Measurements from ENCODE around the gene FAM237B. TPM values are rescaled to one million over a fixed set of nuclear protein-coding genes. Genes with fewer than 3 reads are reported as not detected.
"Not testable (repeated sequence)": the region's sequence is repeated elsewhere in the genome, so short reads cannot be mapped to it uniquely, and the experiment has no call there.

Gene FAM237B
- total RNA-seq (2014; rRNA removed; shearing (Covaris generic)) (not detected in 2 replicates), total RNA-seq (2022) (not detected in 2 replicates), Bru-seq, nascent RNA (not detected), BruChase-seq, experiment 1, labeled RNA remaining after a 6-hour chase (not detected), BruChase-seq, experiment 2, labeled RNA remaining after a 2-hour chase (not detected)
- long read RNA-seq: 0 reads

- CTCF ChIA-PET (ENCODE audit: unreplicated experiment): no interaction called here
- Histone ChIP-seq H3K4me3 (ENCODE audit: low read depth, low read length, poor library complexity, severe bottlenecking) (no peak within 1 kb of the TSS), H4K20me1 (ENCODE audit: insufficient read depth, low read length) (no peaks in the 10 kb centered on the region), H3K27ac (ENCODE audit: low read depth, low read length, poor library complexity, severe bottlenecking) (no peak within 1 kb of the TSS), H3K9me3 (ENCODE audit: low read length) (no peaks in the 10 kb centered on the region), H3K79me2 (ENCODE audit: insufficient read depth, low read depth, low read length) (no peaks in the 10 kb centered on the region), H3K36me3 (ENCODE audit: insufficient read depth, low read length) (no peaks in the 10 kb centered on the region), H3K4me1 (ENCODE audit: insufficient read depth, low read length, poor library complexity, severe bottlenecking) (no peaks in the 10 kb centered on the region), H3K9me2 (ENCODE audit: insufficient read depth, low read length) (no peaks in the 10 kb centered on the region), H3K4me2 (ENCODE audit: low read length) (no peak within 1 kb of the TSS), H2AFZ (ENCODE audit: low read length) (no peak within 1 kb of the TSS)
- no TSS peak for BruUV-seq (replicated peaks)
- no peak for DNase-seq (ENCODE audit: low spot score)
- POLR2A ChIA-PET: interaction anchor here (0.7 kb wide), 1 partner anchor 99 kb away, joined by 3 read pairs; no protein-coding TSS in a partner anchor
- TF ChIP-seq CTCF (conservative IDR thresholded peaks at IDR 0.05; ENCODE audit: low read length) (no peak), EZH2phosphoT487 (IDR thresholded peaks at IDR 0.05; ENCODE audit: borderline replicate concordance, low read depth, low read length) (no peak)
- intact Hi-C loops (cut with micrococcal nuclease; ENCODE audit: unreplicated experiment): no loop called here
These were observed at the start of gene FAM237B for GRCh38 chr7:90320801-90321494. Gene FAM237B, minus strand, starts transcription at chr7:90321304. Its CDS starts 1,556 bp downstream, at chr7:90319748.

GRCh38 chr7:90351987-90352386, 30.9 kb upstream of the FAM237B start:
- TF ChIP-seq CTCF (conservative IDR thresholded peaks at IDR 0.05; ENCODE audit: low read length) (no peak), EZH2phosphoT487 (IDR thresholded peaks at IDR 0.05; ENCODE audit: borderline replicate concordance, low read depth, low read length) (no peak)
- peaks cover 73% of the 10 kb centered on the region for H3K79me2 ChIP-seq (ENCODE audit: insufficient read depth, low read depth, low read length)
- no peak overlapping the region for H2AFZ ChIP-seq (ENCODE audit: low read length)
- intact Hi-C loops (cut with micrococcal nuclease; ENCODE audit: unreplicated experiment): no loop called here
- H3K4me2 ChIP-seq (ENCODE audit: low read length): no peak overlapping the region
- H3K27ac ChIP-seq (ENCODE audit: low read depth, low read length, poor library complexity, severe bottlenecking): no peak overlapping the region
- no peak overlapping the region for H3K4me3 ChIP-seq (ENCODE audit: low read depth, low read length, poor library complexity, severe bottlenecking)
- no peaks in the 10 kb centered on the region for H3K9me2 ChIP-seq (ENCODE audit: insufficient read depth, low read length)
- DNase-seq (ENCODE audit: low spot score): no peak
- no peaks in the 10 kb centered on the region for H4K20me1 ChIP-seq (ENCODE audit: insufficient read depth, low read length)
- CTCF ChIA-PET (ENCODE audit: unreplicated experiment): no interaction called here
- H3K36me3 ChIP-seq (ENCODE audit: insufficient read depth, low read length): peaks cover 76% of the 10 kb centered on the region
- peaks cover 14% of the 10 kb centered on the region for H3K4me1 ChIP-seq (ENCODE audit: insufficient read depth, low read length, poor library complexity, severe bottlenecking)
- peaks cover 13% of the 10 kb centered on the region for H3K9me3 ChIP-seq (ENCODE audit: low read length)
- POLR2A ChIA-PET: interaction anchor here (0.6 kb wide), 1 partner anchor 23 kb away, joined by 3 read pairs; no protein-coding TSS in a partner anchor
- no TSS peak for BruUV-seq (replicated peaks)

GRCh38 chr7:90350032-90350431, 28.9 kb upstream of the FAM237B start:
- H2AFZ ChIP-seq (ENCODE audit: low read length); H3K4me2 ChIP-seq (ENCODE audit: low read length); H4K20me1 ChIP-seq (ENCODE audit: insufficient read depth, low read length); intact Hi-C loops (cut with micrococcal nuclease; ENCODE audit: unreplicated experiment); CTCF ChIA-PET (ENCODE audit: unreplicated experiment); BruUV-seq (replicated peaks); H3K4me3 ChIP-seq (ENCODE audit: low read depth, low read length, poor library complexity, severe bottlenecking); H3K9me2 ChIP-seq (ENCODE audit: insufficient read depth, low read length); H3K9me3 ChIP-seq (ENCODE audit: low read length); H3K27ac ChIP-seq (ENCODE audit: low read depth, low read length, poor library complexity, severe bottlenecking); DNase-seq (ENCODE audit: low spot score): not testable (repeated sequence)
- POLR2A ChIA-PET: interaction anchor here (0.6 kb wide), 1 partner anchor 651 kb away, joined by 3 read pairs; no protein-coding TSS in a partner anchor
- Histone ChIP-seq H3K79me2 (ENCODE audit: insufficient read depth, low read depth, low read length) (peaks cover 76% of the 10 kb centered on the region), H3K36me3 (ENCODE audit: insufficient read depth, low read length) (peaks cover 57% of the 10 kb centered on the region), H3K4me1 (ENCODE audit: insufficient read depth, low read length, poor library complexity, severe bottlenecking) (peaks cover 20% of the 10 kb centered on the region)

Data from OCI-LY7 (cell line).